Spinal cord (tissue), 10 donors: ENCODE measurements around the gene RAB1A. TPM values are rescaled to one million over a fixed set of nuclear protein-coding genes. Genes with fewer than 3 reads are reported as not detected.
"Not testable (repeated sequence)": the region's sequence is repeated elsewhere in the genome, so short reads cannot be mapped to it uniquely, and the experiment has no call there.

Source experiments
- DNase-seq, 6 donors: peaks; one replicate each; pipeline versions ENCODE4 v3.0.0 to v3.0.0-alpha.2; 2013 to 2015; ENCODE audit warnings: low spot score in 6 of 6, low read depth in 4 of 6
- H3K27ac ChIP-seq: one replicate; pipeline ENCODE4 v1.5.1; 2013; ENCODE audit warnings: low read depth, low read length, control low read depth
- H3K27me3 ChIP-seq: one replicate; pipeline ENCODE4 v1.6.1; 2013; ENCODE audit warnings: low read length; ENCODE audit not compliant: control insufficient read depth, insufficient read depth
- H3K36me3 ChIP-seq: one replicate; pipeline ENCODE4 v1.6.1; 2013; ENCODE audit warnings: low read length; ENCODE audit not compliant: control insufficient read depth, insufficient read depth
- H3K4me1 ChIP-seq: one replicate; pipeline ENCODE4 v1.6.1; 2013; ENCODE audit warnings: low read length; ENCODE audit not compliant: control insufficient read depth, insufficient read depth
- H3K4me3 ChIP-seq: one replicate; pipeline ENCODE4 v1.5.1; 2013; ENCODE audit warnings: low read depth, low read length, control low read depth
- H3K9me3 ChIP-seq: one replicate; pipeline ENCODE4 v1.6.1; 2013; ENCODE audit warnings: low read length; ENCODE audit not compliant: control insufficient read depth, insufficient read depth
- WGBS: methylation state at CpG from one replicate; pipeline ENCODE4 v1.1.5; 2013; ENCODE audit warnings: missing lambda C conversion rate; ENCODE audit not compliant: insufficient coverage; 5-methylcytosine and 5-hydroxymethylcytosine counted together
- polyA plus RNA-seq, 2 donors: library from polyadenylated mRNA; unstranded; fragments of 120-200 nt; gene quantifications; one replicate each; pipeline ENCODE4 v1.2.1, GENCODE V29; 2013; ENCODE audit not compliant: insufficient read length in 2 of 2
- total RNA-seq, 2 donors: library from RNA; depleted of rRNA in 1 of 2; stranded (reverse); fragments of 120-200 nt in 1 of 2; fragments of >200 nt in 1 of 2; gene quantifications; one replicate each; pipeline versions ENCODE4 v1.2.3 to v1.2.4, GENCODE V29; 2013 to 2014
- donor health status: healthy.

The RAB1A gene
- total and polyA plus RNA-seq, 4 donors, result 96.1 to 284 (median 185) TPM

DNA sequence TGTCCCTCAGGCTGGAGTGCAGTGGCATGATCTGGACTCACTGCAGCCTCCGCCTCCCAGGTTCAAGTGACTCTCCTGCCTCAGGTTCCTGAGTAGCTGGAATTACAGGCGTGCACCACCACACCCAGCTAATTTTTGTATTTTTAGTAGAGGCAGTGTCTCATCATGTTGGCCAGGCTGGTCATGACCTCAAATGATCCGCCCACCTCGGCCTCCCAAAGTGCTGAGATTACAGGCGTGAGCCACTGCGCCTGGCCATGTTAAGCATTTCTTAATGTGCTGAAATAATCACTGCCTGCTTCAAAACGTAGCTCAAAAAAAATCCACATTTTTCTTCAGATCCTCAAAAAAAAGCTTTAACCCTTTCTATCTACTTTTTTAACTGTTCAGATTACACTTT is 4.4 kb downstream of the RAB1A start:
- H3K9me3 ChIP-seq, DNase-seq, H3K36me3 ChIP-seq, H3K27me3 ChIP-seq, H3K27ac ChIP-seq, H3K4me3 ChIP-seq: not testable (repeated sequence)
- 70% methylated on average over 3 of the region's 7 CpGs for WGBS
- H3K4me1 ChIP-seq, result peaks cover 20% of the 10 kb centered on the region

DNA sequence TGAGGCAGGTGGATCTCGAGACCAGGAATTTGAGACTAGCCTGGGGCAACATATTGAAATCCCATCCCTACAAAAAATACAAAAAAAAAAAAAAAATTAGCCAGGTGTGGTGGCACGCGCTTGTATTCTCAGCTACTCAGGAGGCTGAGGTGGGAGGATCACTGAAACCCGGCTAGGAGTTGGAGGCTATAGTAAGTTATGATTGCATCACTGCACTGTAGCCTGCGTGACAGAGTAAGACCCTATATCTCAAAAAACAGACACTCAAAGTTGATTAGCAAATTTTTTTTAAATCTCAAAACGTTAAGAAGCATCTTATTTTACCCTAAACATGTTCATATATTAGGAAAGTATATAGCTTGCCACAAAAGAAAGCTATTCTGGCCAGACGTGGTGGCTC is 7.6 kb downstream of the RAB1A start:
- Histone ChIP-seq H3K27ac (no peak overlapping the region), H3K27me3 (no peaks in the 10 kb centered on the region), H3K36me3 (no peaks in the 10 kb centered on the region), H3K9me3 (no peaks in the 10 kb centered on the region), H3K4me1 (peaks cover 13% of the 10 kb centered on the region), H3K4me3 (no peak overlapping the region)
- DNase-seq, result no peak
- WGBS, result 43% methylated on average over 1 of the region's 7 CpGs

DNA sequence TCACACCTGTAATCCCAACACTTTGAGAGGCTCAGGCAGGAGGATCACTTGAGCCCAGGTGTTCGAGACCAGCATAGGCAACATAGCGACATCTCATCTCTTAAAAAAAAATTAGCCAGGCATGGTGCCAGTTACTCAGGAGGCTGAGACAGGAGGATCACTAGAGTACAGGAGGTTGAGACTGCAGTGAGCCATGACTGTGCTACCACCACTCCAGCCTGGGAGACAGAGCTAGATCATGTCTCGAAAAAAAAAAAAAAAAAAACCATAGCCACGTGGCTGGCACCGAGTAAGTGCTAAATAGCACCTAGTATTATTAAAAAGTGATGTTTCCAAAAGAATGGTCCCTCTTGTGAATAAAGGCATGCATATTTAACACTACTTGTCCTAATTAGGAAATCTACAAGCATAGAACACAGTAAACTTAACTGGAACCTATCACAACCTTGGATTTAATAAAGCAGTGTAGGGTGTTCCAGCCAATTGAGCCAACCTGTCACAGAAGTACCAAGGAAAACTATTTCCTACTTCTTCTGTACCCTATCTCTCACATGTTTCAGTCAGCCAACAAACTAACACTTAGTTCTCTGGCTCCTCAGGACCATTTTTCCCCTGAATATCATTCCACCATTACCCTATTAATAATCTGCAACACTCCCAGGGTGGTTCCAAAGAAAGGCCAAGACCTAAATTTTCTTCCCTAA is 8.8 kb downstream of the RAB1A start:
- Histone ChIP-seq H3K4me3 (no peak overlapping the region), H3K27me3 (no peaks in the 10 kb centered on the region), H3K9me3 (no peaks in the 10 kb centered on the region), H3K4me1 (peaks cover 10% of the 10 kb centered on the region), H3K27ac (no peak overlapping the region), H3K36me3 (no peaks in the 10 kb centered on the region)
- WGBS, result no CpG with 5 or more reads among the region's 5 CpGs
- no peak for DNase-seq

- peaks cover under 1% of the 10 kb centered on the region for H3K4me1 ChIP-seq
- H3K9me3 ChIP-seq, result no peaks in the 10 kb centered on the region
- no peaks in the 10 kb centered on the region for H3K27me3 ChIP-seq
- no peaks in the 10 kb centered on the region for H3K36me3 ChIP-seq
- DNase-seq, result no peak
- H3K4me3 ChIP-seq, result no peak overlapping the region
- H3K27ac ChIP-seq, result no peak overlapping the region
Observed at GRCh38 chr2:65116645-65117044, 13.3 kb downstream of the RAB1A start.

GRCh38 chr2:65114921-65115320 is 15.0 kb downstream of the RAB1A start:
- Histone ChIP-seq H3K36me3 (peaks cover 2% of the 10 kb centered on the region), H3K27me3 (no peaks in the 10 kb centered on the region), H3K4me3 (no peak overlapping the region), H3K4me1 (no peaks in the 10 kb centered on the region), H3K9me3 (no peaks in the 10 kb centered on the region), H3K27ac (no peak overlapping the region)
- no peak for DNase-seq

DNA sequence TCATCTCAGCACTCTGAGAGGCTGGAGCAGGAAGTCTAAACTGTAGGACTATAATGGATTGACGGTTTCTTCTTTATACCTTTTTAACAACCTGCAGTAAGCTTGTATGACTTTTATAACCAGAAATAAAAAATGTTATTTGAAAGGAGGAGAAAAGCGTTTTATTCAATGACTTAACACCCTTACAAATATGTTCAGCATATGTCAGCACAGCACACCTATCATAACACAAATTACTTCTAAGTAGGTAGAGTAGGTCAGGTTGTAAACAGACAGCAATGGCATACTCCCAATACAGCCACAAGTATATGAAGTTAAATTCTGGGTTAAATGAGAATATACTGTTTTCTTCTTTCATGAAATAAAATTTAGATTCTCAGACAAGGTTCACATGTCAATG is 16.1 kb downstream of the RAB1A start:
- no peak for DNase-seq
- no CpG with 5 or more reads among the region's 2 CpGs for WGBS

GRCh38 chr2:65113229-65113628 is 16.7 kb downstream of the RAB1A start:
- Histone ChIP-seq H3K27ac (no peak overlapping the region), H3K4me1 (no peaks in the 10 kb centered on the region), H3K9me3 (no peaks in the 10 kb centered on the region), H3K36me3 (peaks cover 2% of the 10 kb centered on the region), H3K27me3 (no peaks in the 10 kb centered on the region), H3K4me3 (no peak overlapping the region)
- WGBS, result no CpG with 5 or more reads among the region's 4 CpGs
- DNase-seq, result no peak

More for the DNA sequence above, 16.1 kb downstream of the RAB1A start:
- H3K9me3 ChIP-seq, result no peaks in the 10 kb centered on the region
- peaks cover 2% of the 10 kb centered on the region for H3K36me3 ChIP-seq
- no peaks in the 10 kb centered on the region for H3K4me1 ChIP-seq
- no peaks in the 10 kb centered on the region for H3K27me3 ChIP-seq
- H3K4me3 ChIP-seq, result no peak overlapping the region
- no peak overlapping the region for H3K27ac ChIP-seq

DNA sequence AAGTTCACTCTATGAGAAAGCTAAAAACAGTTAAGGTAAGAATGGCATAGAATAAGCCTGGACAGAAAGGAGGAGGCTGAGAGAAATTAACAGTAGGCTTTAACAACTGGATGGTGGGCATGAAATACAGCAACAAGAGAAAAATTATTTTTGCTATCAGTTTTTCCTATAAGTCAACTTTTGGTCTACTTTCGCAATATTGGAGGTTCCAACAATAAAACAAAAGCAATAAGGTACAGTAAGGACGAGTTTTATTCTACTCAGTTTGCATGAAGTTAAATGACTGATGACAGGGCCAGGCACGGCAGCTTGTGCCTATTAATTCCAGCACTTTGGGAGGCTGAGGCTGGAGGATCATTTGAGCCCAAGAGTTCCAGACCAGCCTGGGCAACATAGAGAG is 17.3 kb downstream of the RAB1A start:
- WGBS, result 28% methylated on average over 2 of the region's 3 CpGs
- Histone ChIP-seq H3K27me3 (no peaks in the 10 kb centered on the region), H3K9me3 (no peaks in the 10 kb centered on the region), H3K4me3 (no peak overlapping the region), H3K36me3 (peaks cover 2% of the 10 kb centered on the region), H3K4me1 (no peaks in the 10 kb centered on the region), H3K27ac (no peak overlapping the region)
- DNase-seq, result no peak

- 100% methylated on average over 1 of the region's 6 CpGs for WGBS
- no peak for DNase-seq
- no peaks in the 10 kb centered on the region for H3K4me1 ChIP-seq
- H3K9me3 ChIP-seq, result no peaks in the 10 kb centered on the region
- no peaks in the 10 kb centered on the region for H3K27me3 ChIP-seq
- peaks cover 5% of the 10 kb centered on the region for H3K36me3 ChIP-seq
- H3K4me3 ChIP-seq, result no peak overlapping the region
- H3K27ac ChIP-seq, result no peak overlapping the region
Observed at GRCh38 chr2:65108780-65109179, 21.1 kb downstream of the RAB1A start.

- Histone ChIP-seq H3K4me1 (no peaks in the 10 kb centered on the region), H3K36me3 (peaks cover 11% of the 10 kb centered on the region), H3K27ac (no peak overlapping the region), H3K9me3 (no peaks in the 10 kb centered on the region), H3K4me3 (no peak overlapping the region), H3K27me3 (no peaks in the 10 kb centered on the region)
- DNase-seq, result no peak
- 100% methylated on average over 3 of the region's 5 CpGs for WGBS
Observed at GRCh38 chr2:65107530-65107929, 22.4 kb downstream of the RAB1A start.
